Heart left ventricle (tissue), 13 donors: Measurements from ENCODE around the gene TNNC2.

ENCODE experiments used
- POLR2A ChIP-seq, 2 donors: fragments of 450-650 bp; IDR thresholded peaks; one replicate each; pipeline ENCODE4 v1.6.1; 2017; ENCODE audit warnings: antibody characterized with exemption in 2 of 2, mild to moderate bottlenecking in 2 of 2, moderate library complexity in 2 of 2
- TF ChIP-seq, protein P1 (sequence below), 12 donors: fragments of 200-600 bp; sonication (generic) in 4 of 12; IDR thresholded peaks; one replicate each; pipeline versions ENCODE4 v1.5.0 to v1.8.0; 2018 to 2022; ENCODE audit warnings: antibody characterized with exemption in 12 of 12, mild to moderate bottlenecking in 5 of 12
- donor health status: ischemic (EF 13 %, LVEDD 7.1; RV severe dilation, severe dysfunction).
- donor health status: DM: no; HTN: yes; CAD: no.
- donor health status: DM: no; HTN: no; CAD: no.
- donor health status: ischemic (EF 25% LVEDD 6.9; RV normal size, moderate dysfunction).
- donor health status: ischemic (EF 25% LVEDD 5.7; RV mildly dilated, moderate dysfunction).
- donor health status: ischemic (EF 35%, LVEDD 5.7; RV mildly dilated, moderate dysfunction).
- donor health status: nonischemic (EF 11% LVEDD 7.7; RV severe dilation, severe dysfunction).
- donor health status: DM: yes; HTN: yes; CAD: no.
- donor health status: PGD.
- donor health status: ischemic (EF 29% LVEDD 5.4; RV normal size, mild dysfunction).
- donor health status: nonischemic (EF 23%, LVEDD 6.1; RV moderate dilation, normal function).

DNA sequence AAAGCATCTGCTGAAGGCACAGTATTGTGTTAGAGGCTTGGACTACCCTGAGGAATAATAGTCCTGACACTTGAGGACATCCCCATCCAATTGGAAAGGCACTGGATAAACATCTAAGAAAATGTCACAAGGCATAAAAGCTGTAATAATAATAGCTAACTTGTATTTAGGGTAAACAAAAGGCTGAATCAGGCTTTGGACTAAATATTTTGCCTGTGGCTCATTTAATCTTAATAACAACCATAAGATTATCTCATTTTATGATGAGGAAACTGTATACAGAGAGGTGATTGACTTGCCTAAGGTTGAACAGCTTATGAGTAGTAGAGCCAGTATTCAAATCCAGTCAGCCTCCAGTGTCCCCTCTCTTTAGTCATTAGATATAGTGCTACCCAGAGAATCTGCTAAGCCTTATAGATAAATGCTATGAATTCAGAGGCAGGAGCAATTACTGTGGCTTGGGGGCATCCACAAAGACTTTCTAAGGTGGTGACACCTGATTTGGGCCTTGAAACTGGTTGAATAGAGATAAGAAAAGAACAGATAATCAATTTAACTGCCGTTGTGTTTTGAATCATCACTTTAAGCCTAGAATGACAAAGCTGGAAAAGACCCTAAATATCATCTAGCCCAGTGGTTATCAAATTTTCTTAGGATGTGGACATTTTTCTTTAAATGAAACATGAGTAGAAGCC is 46.4 kb upstream of the TNNC2 start:
- TF ChIP-seq POLR2A (IDR thresholded peaks at IDR 0.05): no peak
- TF ChIP-seq, protein P1, sequence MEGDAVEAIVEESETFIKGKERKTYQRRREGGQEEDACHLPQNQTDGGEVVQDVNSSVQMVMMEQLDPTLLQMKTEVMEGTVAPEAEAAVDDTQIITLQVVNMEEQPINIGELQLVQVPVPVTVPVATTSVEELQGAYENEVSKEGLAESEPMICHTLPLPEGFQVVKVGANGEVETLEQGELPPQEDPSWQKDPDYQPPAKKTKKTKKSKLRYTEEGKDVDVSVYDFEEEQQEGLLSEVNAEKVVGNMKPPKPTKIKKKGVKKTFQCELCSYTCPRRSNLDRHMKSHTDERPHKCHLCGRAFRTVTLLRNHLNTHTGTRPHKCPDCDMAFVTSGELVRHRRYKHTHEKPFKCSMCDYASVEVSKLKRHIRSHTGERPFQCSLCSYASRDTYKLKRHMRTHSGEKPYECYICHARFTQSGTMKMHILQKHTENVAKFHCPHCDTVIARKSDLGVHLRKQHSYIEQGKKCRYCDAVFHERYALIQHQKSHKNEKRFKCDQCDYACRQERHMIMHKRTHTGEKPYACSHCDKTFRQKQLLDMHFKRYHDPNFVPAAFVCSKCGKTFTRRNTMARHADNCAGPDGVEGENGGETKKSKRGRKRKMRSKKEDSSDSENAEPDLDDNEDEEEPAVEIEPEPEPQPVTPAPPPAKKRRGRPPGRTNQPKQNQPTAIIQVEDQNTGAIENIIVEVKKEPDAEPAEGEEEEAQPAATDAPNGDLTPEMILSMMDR (IDR thresholded peaks at IDR 0.05): no peak
